Right lobe of liver (tissue), 4 donors: ENCODE measurements around the gene PTGS1.

Source experiments
- POLR2A ChIP-seq: fragments of 450-650 bp; IDR thresholded peaks from one replicate; pipeline ENCODE4 v1.6.1; 2017; ENCODE audit warnings: antibody characterized with exemption, mild to moderate bottlenecking
- TF ChIP-seq, protein P1 (sequence below), 4 donors: fragments of 200-600 bp in 3 of 4; fragments of 450-650 bp in 1 of 4; IDR thresholded peaks; one replicate each; pipeline versions ENCODE4 v1.5.1 to v1.8.0; 2016 to 2022; ENCODE audit warnings: antibody characterized with exemption in 4 of 4, mild to moderate bottlenecking in 2 of 4
- donor health status: DM: no; HTN: no; CAD: no.
- donor health status: DM: no; HTN: no; CAD: no.
- donor health status: DM: no; HTN: yes; CAD: no.

DNA sequence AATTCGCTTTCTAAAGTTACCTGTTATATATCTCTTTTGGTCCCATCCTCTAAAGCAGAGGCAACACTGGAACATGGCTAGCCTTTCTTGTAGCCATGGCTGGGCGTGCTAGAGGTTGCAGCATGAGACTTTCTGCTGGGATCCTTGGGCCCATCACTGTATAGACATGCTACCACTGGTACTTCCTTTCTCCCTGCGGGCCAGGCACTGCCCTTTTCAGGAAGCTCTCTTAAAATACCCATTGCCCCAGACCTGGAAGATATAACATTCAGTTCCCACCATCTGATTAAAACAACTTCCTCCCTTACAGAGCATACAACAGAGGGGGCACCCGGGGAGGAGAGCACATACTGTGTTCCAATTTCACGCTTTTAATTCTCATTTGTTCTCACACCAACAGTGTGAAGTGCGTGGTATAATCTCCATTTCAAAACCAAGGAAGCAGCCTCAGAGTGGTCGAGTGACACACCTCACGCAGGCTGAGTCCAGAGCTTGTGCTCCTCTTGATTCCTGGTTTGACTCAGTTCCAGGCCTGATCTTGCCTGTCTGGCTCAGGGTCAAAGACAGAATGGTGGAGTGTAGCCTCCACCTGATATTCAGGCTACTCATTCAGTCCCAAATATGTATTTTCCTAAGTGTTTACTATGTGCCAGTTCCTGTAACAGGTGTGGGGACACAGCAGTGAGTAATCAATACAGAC lies 22.6 kb downstream of the PTGS1 start:
- TF ChIP-seq, protein P1, sequence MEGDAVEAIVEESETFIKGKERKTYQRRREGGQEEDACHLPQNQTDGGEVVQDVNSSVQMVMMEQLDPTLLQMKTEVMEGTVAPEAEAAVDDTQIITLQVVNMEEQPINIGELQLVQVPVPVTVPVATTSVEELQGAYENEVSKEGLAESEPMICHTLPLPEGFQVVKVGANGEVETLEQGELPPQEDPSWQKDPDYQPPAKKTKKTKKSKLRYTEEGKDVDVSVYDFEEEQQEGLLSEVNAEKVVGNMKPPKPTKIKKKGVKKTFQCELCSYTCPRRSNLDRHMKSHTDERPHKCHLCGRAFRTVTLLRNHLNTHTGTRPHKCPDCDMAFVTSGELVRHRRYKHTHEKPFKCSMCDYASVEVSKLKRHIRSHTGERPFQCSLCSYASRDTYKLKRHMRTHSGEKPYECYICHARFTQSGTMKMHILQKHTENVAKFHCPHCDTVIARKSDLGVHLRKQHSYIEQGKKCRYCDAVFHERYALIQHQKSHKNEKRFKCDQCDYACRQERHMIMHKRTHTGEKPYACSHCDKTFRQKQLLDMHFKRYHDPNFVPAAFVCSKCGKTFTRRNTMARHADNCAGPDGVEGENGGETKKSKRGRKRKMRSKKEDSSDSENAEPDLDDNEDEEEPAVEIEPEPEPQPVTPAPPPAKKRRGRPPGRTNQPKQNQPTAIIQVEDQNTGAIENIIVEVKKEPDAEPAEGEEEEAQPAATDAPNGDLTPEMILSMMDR (IDR thresholded peaks at IDR 0.05): no peak
- no peak for TF ChIP-seq POLR2A
